Caki2 (cell line): ENCODE measurements around the gene AIFM2. TPM values are rescaled to one million over a fixed set of nuclear protein-coding genes. Genes with fewer than 3 reads are reported as not detected.
"Not testable (repeated sequence)": the region's sequence is repeated elsewhere in the genome, so short reads cannot be mapped to it uniquely, and the experiment has no call there.

Source experiments
- DNase-seq: peaks from one replicate; pipeline ENCODE4 v3.0.0-alpha.2; 2015; ENCODE audit warnings: low read depth
- in situ Hi-C: cut with HindIII; loops from 2 replicates; pipeline ENCODE4 v1.10.0; 2016; ENCODE audit warnings: low sequenced_read_pairs, low pct_unique_long_range_greater_than_20kb, mixed read lengths
- total RNA-seq: library from RNA; depleted of rRNA; stranded (reverse); fragments of >200 nt; shearing (Covaris generic); gene quantifications from 2 replicates; pipeline ENCODE4 v1.2.3, GENCODE V29; 2014; ENCODE audit warnings: low replicate concordance

AIFM2 gene
- total RNA-seq, 1 experiment from 2014 or later: 42.7 TPM

DNA sequence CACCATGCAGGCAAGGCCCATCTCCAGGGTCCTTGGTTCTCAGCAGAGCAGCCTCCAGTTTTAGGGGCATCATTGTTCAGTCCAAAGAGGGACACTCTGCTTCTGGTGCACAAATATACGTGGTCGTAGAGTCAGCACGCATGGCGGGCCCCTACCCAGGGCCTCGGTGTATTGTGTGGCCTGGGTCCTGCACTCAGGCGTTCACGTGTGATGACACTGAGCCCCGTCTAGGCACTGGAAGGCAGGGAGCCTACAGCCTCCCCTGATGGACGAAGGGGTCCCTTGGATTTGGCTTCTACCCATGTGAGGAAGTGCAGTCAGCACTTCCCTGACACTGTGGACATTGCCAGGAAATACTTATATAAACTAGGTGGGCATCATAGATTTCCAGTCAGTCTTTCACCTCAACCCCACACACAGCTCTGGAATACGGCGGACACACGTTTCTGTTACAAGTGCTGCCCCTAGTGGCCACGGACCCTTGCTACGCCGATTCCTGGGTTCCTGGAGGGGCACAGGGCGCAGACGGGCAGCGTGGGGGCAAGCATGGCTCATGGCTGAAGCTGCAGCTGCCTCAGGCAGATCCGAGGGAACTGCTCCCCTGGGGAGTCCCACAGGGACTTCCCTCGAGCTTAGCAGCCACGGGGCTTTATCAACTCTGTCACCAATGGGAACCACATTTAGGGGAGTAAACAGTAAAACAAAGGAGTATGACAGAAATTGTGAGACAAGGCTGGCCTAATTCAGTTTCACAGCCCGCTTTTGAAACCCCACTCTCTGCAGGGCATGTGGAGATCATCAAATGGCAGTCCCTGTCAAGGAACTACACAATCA lies 25.4 kb downstream of the AIFM2 start:
- no peak for DNase-seq
- in situ Hi-C loops: no loop called here

DNA sequence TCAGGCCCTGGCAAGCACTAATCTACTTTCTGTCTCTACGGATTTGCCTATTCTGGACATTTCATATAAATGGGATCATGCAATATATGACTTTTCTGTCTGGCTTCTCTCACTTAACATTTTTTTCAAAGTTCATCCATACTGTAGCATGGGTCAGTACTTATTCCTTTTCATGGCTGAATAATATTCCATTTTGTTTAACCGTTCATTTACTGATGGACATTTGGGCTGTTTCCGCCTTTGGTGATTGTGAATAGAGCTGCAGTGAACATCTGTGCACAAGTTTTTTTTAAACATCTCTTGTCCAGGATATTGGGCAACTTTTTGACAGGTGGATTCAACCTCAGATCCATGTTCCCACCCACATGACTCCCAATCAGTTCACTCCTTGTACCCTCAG lies 31.0 kb downstream of the AIFM2 start:
- in situ Hi-C loops: no loop called here
- DNase-seq: no peak

- in situ Hi-C loops, DNase-seq: not testable (repeated sequence)
Observed at GRCh38 chr10:70101068-70101562, 31.5 kb downstream of the AIFM2 start.

- DNase-seq: no peak
- in situ Hi-C loops: no loop called here
Observed at GRCh38 chr10:70098271-70098670, 34.4 kb downstream of the AIFM2 start.

DNA sequence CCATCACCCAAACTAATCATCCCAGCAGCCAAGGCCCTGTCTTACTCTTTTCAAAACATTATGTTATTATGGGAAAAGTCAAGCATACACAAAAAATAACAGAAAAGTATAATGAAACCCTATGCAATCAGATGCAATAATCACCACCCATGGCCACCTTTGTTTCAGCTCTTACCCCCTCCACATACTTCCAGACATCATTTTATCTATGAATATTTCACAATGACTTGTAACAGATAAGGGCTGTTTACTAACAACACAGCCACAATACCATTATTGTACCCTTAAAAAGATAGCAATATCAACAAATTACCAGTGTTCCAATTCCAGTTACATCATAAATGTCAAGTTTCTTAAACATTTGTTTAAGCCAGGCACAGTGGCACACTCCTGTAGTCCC lies 35.2 kb downstream of the AIFM2 start:
- in situ Hi-C loops: no loop called here
- DNase-seq: no peak

- in situ Hi-C loops: no loop called here
- no peak for DNase-seq
Observed at GRCh38 chr10:70096705-70097420, 35.8 kb downstream of the AIFM2 start.

DNA sequence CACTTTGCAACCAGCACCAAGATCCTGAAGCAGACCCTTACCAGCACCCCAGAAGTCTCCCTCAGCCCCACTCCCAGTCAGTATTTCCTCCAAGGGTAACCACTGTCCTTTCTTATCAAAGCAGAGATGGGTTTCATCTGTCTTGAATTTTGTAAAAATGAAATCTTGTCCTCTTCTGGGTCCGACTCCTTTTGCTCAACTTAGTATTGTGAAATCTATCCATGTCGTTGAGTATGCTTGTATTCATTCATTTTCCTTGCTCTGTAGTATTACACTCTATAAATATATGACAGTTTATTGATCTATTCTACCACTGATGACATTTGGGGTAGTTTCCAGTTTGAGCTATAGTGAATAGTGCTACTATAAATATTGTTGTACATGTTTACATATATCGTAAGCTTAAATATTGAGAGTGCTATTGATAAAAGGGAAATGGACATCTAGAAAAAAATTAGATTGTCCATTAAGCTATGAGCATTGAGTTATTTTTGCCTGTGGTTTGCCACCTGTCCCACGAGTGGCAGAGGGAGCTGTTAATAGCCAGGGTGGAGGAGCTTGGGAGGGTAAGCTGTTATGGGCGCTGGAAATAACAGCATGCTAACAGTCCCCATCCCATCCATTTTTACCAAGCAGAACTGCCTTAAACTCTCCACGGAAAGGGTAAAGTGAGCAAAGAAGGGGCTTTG lies 36.5 kb downstream of the AIFM2 start:
- in situ Hi-C loops: no loop called here
- DNase-seq: no peak

GRCh38 chr10:70094250-70094649 lies 38.4 kb downstream of the AIFM2 start:
- in situ Hi-C loops: no loop called here

GRCh38 chr10:70093335-70093944 lies 39.2 kb downstream of the AIFM2 start:
- DNase-seq: no peak
- in situ Hi-C loops: no loop called here

More at GRCh38 chr10:70094250-70094649, 38.4 kb downstream of the AIFM2 start:
- DNase-seq: no peak

DNA sequence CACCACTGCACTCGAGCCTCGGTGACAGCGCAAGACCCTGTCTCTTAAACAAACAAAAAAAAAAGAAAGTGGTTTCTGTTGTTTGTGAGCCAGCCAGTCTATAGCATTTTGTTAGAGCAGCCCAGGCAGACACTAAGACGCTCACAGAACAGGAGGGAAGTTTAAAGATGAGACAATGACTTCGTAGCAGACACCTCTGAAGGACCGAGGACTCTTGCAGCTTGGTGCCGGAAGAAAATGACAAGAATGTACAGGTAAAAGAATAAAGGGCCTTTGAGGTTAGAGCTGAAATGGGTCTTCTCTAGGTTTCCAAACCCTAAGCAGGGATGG lies 40.3 kb downstream of the AIFM2 start:
- no peak for DNase-seq
- in situ Hi-C loops: no loop called here

- DNase-seq: no peak
- in situ Hi-C loops: no loop called here
Observed at GRCh38 chr10:70090951-70091350, 41.7 kb downstream of the AIFM2 start.

DNA sequence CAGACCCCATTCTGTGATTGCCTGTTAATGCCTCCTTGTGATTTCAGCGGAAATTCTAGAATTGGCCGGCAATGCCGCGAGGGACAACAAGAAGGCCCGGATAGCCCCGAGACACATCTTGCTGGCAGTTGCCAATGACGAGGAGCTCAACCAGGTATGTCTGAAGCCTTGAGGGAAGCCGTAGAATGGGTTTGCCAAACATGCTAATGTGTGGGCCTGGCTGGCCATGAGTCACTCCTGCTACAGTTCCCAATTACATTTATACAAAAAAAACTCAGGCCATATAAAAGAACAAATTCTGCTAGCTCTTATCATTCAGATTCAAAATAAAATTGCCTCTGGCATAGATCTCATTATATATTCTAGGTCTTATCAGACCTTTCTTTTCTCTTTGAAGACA lies 42.6 kb downstream of the AIFM2 start:
- DNase-seq: no peak
- in situ Hi-C loops: no loop called here

GRCh38 chr10:70088308-70088698 lies 44.3 kb downstream of the AIFM2 start:
- in situ Hi-C loops: no loop called here
- no peak for DNase-seq

DNA sequence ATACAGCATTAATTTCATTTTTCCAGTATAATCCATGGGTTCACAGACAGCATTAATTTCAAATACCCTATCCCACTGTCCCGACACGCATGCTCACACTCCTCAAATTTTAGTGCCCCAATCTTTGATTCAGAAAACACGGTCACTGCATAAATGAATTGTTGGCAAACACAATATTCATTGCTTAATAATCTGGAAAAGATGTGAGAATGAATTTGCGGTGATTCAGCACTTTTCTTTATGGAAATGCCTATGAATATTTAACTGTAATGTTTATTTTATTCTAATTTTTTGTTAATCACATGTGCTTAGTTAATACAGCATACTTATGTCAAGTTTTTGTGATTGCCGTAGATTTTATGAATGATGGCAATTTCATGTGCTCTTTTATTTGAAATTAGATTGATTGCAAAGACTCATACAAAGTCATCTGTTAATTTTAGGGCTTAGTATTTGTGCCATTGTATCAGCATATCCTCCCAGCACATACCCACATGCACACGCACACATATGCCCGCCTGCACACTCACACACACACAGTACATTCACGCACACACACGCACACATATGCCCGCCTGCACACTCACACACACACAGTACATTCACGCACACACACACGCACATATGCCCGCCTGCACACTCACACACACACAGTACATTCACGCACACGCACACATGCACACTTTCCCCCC lies 44.9 kb downstream of the AIFM2 start:
- in situ Hi-C loops: no loop called here

DNA sequence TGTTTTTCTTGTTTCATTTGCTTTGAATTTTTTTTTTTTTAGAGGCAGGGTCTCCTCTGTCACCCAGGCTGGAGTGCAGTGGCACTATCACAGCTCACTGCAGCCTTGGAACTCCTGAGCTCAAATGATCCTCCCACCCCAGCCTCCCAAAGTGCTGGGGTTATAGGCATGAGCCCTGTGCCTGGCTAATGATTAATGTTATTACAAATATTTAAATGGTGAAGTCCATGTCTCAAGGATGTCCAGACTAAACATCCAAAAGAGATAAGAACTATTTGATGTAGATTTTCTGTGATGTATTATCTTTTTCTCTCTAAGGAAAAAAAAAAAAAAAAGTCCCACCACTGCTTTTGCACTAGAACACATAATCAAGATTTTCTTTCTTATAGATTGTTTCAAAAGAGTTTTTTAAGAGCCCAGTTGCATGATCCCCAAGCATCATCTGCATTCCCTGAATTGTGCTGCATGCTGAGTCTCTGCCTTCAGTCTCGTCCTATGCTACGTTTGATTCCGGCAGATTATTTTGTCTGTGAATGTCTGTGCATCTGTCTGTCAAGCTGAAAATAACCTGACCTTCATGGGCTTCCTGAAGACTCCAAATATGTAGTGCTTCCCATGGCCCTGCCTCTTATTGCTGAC lies 46.5 kb downstream of the AIFM2 start:
- in situ Hi-C loops: no loop called here
- no peak for DNase-seq

More for the DNA sequence above, 44.9 kb downstream of the AIFM2 start:
- no peak for DNase-seq

DNA sequence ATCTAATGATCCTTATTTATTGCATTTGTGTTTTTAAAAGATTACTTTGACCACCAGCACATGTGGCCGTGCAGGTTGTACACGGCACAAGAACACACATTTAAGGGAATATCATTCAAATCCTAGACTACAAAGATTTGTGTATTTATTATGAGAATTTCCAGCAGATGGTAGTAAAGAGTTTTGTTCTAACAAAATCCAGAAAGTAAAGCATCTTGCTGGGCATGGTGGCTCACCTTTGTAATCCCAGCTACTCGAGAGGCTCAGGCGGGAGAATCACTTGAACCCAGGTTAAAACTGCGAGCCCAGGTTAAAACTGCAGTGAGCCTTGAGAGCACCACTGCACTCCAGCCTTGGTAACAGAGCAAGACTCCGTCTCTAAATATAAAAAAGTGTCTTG lies 48.4 kb downstream of the AIFM2 start:
- DNase-seq: no peak
- in situ Hi-C loops: no loop called here

GRCh38 chr10:70080789-70081188 lies 51.8 kb downstream of the AIFM2 start:
- DNase-seq, in situ Hi-C loops: not testable (repeated sequence)

GRCh38 chr10:70078937-70079336 lies 53.7 kb downstream of the AIFM2 start:
- no peak for DNase-seq
- in situ Hi-C loops: no loop called here
